Endothelial cell of umbilical vein (primary cell): Measurements from ENCODE around the gene ZMYND11.

Source experiments
- CTCF ChIP-seq, 2 donors: IDR thresholded peaks; 1 replicate in 1 of 2; 2 replicates in 1 of 2; pipeline ENCODE4 v1.5.1; 2011; ENCODE audit warnings: low read length in 2 of 2, mild to moderate bottlenecking in 2 of 2, moderate library complexity in 2 of 2, control low read depth in 1 of 2, inconsistent platforms in 1 of 2, low read depth in 1 of 2; ENCODE audit not compliant: insufficient read depth in 1 of 2; ENCODE audit errors: extremely low read depth in 1 of 2
- EZH2 ChIP-seq: IDR thresholded peaks from 2 replicates; pipeline ENCODE4 v1.6.1; 2012; ENCODE audit warnings: borderline replicate concordance, low read depth, mild to moderate bottlenecking, moderate library complexity, low read length, inconsistent platforms; ENCODE audit not compliant: severe bottlenecking
- MAX ChIP-seq: IDR thresholded peaks from 2 replicates; pipeline ENCODE4 v1.6.1; 2011; ENCODE audit not compliant: insufficient read depth, insufficient read length
- POLR2A ChIP-seq: IDR thresholded peaks from 2 replicates; pipeline ENCODE4 v1.6.1; 2012; ENCODE audit warnings: low read depth, mild to moderate bottlenecking, control low read depth, low read length
- POLR2AphosphoS5 ChIP-seq: IDR thresholded peaks from 2 replicates; pipeline ENCODE4 v1.6.1; 2012; ENCODE audit warnings: low read depth, mild to moderate bottlenecking, control low read depth, low read length, moderate library complexity; ENCODE audit not compliant: insufficient read depth

- TF ChIP-seq CTCF (IDR thresholded peaks at IDR 0.05; ENCODE audit: extremely low read depth in 1 of 2, insufficient read depth in 1 of 2, low read depth in 1 of 2, low read length in 2 of 2): no peak
- no peak for TF ChIP-seq POLR2AphosphoS5
- TF ChIP-seq POLR2A: no peak
- TF ChIP-seq MAX: no peak
- TF ChIP-seq EZH2: no peak
These were observed 45.1 kb upstream of the ZMYND11 start for GRCh38 chr10:90161-90560.
